ENCODE data around the gene CXCR4. TPM values are rescaled to one million over a fixed set of nuclear protein-coding genes. Genes with fewer than 3 reads are reported as not detected.

The CXCR4 gene
- total RNA-seq, 1 experiment from 2014 or later: 1.1 TPM

- no peak for DNase-seq (ENCODE audit: low read depth, low spot score)
- POLR2A ChIA-PET: no interaction called here
These were observed 49.9 kb downstream of the CXCR4 start for GRCh38 chr2:136067897-136068580.

GRCh38 chr2:136067459-136067858 lies 50.5 kb downstream of the CXCR4 start:
- peaks cover 2% of the 10 kb centered on the region; the same call in 1 of the 2 replicates for H3K27me3 ChIP-seq (ENCODE audit: control insufficient read depth, insufficient read depth, low read length)
- in situ Hi-C loops (cut with HindIII; ENCODE audit: low pct_unique_long_range_greater_than_20kb, low sequenced_read_pairs): no loop called here
- BruUV-seq (replicated peaks): no TSS peak
- no peak overlapping the region for H3K27ac ChIP-seq (ENCODE audit: low read length)
- no peaks in the 10 kb centered on the region for H3K4me1 ChIP-seq (ENCODE audit: control insufficient read depth, insufficient read depth, low read length)
- intact Hi-C loops (cut with micrococcal nuclease; ENCODE audit: unreplicated experiment): no loop called here
- no peaks in the 10 kb centered on the region for H3K9me3 ChIP-seq (ENCODE audit: control insufficient read depth, insufficient read depth, low read depth, low read length)
- TF ChIP-seq SIN3A (IDR thresholded peaks at IDR 0.05; ENCODE audit: borderline replicate concordance, insufficient read depth, low read depth, low read length) (no peak), CTCF (IDR thresholded peaks at IDR 0.05) (no peak), TCF7L2 (IDR thresholded peaks at IDR 0.05; ENCODE audit: low read depth, low read length) (no peak)
- H3K4me3 ChIP-seq (ENCODE audit: low read depth in 2 of 2, low read length in 2 of 2): no peak overlapping the region
- DNase-seq (ENCODE audit: low read depth, low spot score) (no peak), ATAC-seq (no peak)
- ChIA-PET POLR2A (no interaction called here), CTCF (interaction anchor here (0.6 kb wide), 1 partner anchor 1771 kb away, joined by 3 read pairs; no protein-coding TSS in a partner anchor)
- no peaks in the 10 kb centered on the region for H3K36me3 ChIP-seq (ENCODE audit: control insufficient read depth, insufficient read depth, low read length)

More at GRCh38 chr2:136067897-136068580, 49.9 kb downstream of the CXCR4 start:
- no peaks in the 10 kb centered on the region for H3K36me3 ChIP-seq (ENCODE audit: control insufficient read depth, insufficient read depth, low read length)
- no peak overlapping the region for H3K4me3 ChIP-seq (ENCODE audit: low read depth in 2 of 2, low read length in 2 of 2)
- TF ChIP-seq TCF7L2 (IDR thresholded peaks at IDR 0.05; ENCODE audit: low read depth, low read length) (no peak), CTCF (IDR thresholded peaks at IDR 0.05) (no peak), SIN3A (IDR thresholded peaks at IDR 0.05; ENCODE audit: borderline replicate concordance, insufficient read depth, low read depth, low read length) (no peak), REST (IDR thresholded peaks at IDR 0.05; ENCODE audit: insufficient read depth in 1 of 2, low read depth in 2 of 2, low read length in 1 of 2) (no peak), POLR2AphosphoS5 (IDR thresholded peaks at IDR 0.05; ENCODE audit: low read depth, low read length) (no peak)
- ATAC-seq: no peak
- H3K9me3 ChIP-seq (ENCODE audit: control insufficient read depth, insufficient read depth, low read depth, low read length): no peaks in the 10 kb centered on the region
- in situ Hi-C loops (cut with HindIII; ENCODE audit: low pct_unique_long_range_greater_than_20kb, low sequenced_read_pairs): no loop called here
- intact Hi-C loops (cut with micrococcal nuclease; ENCODE audit: unreplicated experiment): no loop called here
- H3K27me3 ChIP-seq (ENCODE audit: control insufficient read depth, insufficient read depth, low read length): peaks cover 2% of the 10 kb centered on the region; the same call in 1 of the 2 replicates
- CTCF ChIA-PET: no interaction called here
- BruUV-seq (replicated peaks): no TSS peak
- H3K4me1 ChIP-seq (ENCODE audit: control insufficient read depth, insufficient read depth, low read length): no peaks in the 10 kb centered on the region
- H3K27ac ChIP-seq (ENCODE audit: low read length): no peak overlapping the region
